GM18511 (cell line): Measurements from ENCODE around the gene C3orf20.
"Not testable (repeated sequence)": the region's sequence is repeated elsewhere in the genome, so short reads cannot be mapped to it uniquely, and the experiment has no call there.

Experiments used
- ATAC-seq: cut with Tn5 transposase; IDR thresholded peaks from one replicate; pipeline ENCODE4 v1.9.1; 2021; ENCODE audit warnings: mild to moderate bottlenecking, moderate library complexity; ENCODE audit not compliant: unreplicated experiment

The C3orf20 gene

DNA sequence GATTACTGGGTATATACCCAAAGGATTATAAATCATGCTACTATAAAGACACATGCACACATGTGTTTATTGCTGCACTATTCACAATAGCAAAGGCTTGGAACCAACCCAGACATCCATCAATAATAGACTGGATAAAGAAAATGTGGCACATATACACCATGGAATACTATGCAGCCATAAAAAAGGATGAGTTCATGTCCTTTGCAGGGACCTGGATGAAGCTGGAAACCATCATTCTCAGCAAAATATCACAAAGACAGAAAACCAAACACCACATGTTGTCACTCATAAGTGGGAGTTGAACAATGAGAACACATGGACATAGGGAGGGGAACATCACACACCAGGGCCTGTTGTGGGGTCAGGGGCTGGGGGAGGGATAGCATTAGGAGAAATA, 78.0 kb downstream of the C3orf20 start:
- ATAC-seq = not testable (repeated sequence)

DNA sequence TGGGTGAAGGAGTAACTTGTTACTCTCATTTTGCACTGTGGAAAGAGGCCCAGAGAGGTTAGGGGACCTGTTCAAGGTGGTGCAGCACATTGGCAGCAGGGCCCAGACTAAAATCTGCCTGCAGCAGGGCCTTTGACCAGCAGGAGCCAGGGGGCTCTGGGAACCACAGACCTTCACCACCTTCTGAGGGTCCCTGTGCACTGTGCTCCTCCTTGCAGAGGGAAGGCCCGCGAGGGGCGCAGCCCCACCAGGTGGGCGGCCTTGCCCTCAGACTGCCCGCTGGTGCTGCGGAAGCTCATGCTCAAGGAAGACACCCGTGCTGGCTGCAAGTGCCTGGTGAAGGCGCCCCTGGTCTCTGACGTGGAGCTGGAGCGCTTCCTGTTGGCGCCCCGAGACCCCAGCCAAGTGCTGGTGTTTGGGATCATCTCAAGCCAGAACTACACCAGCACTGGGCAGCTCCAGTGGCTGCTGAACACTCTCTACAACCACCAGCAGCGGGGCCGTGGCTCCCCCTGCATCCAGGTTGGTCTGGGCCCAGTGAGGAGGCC, 82.3 kb downstream of the C3orf20 start:
- ATAC-seq = no peak

DNA sequence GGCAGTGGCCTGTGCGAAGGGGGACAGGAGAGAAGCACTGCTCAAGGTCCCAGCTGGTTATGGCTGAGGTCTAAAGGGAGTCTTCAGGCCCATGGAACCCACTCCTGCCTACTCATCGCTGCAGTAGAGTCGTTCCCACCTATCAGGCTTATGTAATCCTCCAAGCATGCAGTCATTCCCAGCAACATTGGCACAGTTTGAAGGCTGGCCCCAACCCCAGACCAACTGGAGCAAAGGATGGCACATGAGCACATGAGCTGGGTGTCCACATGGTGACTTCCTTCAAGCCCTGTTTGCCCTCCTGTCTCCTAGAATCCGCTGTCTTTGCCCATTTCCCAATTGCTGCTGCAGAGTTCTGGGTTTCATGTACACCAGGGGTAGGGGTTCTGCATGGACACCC, 83.4 kb downstream of the C3orf20 start:
- ATAC-seq = no peak

DNA sequence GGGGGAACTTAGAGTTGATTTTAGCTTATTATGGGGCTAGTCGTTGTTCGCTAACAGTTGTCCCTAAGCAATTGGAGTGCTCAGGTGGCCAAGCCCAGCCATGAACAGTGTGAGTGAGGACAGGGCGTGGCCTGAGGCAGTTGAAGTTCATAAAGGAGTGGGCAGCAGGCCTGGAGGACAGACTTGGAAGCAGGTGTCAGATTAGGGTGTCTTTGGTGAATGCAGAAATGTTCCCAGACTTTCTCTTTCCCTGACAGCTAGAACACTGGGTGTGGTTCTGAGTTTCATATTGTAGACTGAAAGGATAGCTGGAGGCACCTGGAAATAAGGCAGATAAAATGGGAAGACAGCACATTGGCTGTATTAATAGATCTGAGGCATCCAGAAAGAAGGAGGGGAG, 84.0 kb downstream of the C3orf20 start:
- no peak for ATAC-seq

DNA sequence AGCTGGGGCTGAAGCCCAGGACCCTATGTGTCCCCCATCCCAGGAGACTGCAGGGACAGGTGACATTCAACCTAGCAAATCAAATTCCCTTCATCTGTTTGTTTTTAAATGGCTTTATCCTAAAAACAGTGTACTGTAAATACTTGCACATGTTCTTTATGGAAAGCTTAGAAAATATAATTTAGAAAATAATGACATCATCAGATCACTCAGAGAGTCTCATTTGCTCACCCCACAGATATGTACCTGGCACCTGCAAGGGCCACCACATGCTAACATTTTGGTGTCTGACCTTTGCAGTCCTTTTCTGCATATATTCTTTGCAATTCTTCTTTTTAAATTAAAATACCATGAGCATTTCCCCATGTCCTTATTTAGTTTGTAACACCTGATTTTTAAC, 85.2 kb downstream of the C3orf20 start:
- ATAC-seq = no peak

DNA sequence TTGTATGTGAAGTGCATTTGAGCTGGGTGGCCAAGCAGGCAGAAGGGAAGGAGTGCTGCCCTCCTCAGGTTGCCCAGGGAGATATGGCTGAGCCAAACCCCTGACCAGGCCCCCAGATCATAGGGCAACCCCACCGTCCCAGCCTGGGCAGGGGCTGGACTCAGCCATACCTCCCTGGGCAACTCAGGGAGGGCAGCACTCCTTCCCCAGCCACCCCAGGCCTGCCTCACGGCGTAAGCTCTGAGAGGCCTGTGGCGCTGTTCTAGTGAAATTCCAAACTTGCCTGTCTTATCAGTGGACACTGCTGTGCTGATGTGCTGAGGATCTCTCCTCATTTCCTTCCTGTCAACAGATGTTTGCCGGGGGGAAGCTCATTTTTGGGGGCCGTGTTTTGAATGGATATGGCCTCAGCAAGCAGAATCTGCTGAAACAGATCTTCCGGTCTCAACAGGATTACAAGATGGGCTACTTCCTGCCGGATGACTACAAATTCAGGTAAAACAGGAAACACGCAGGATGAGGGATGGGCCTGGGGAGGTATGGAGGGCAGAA, 86.3 kb downstream of the C3orf20 start:
- no peak for ATAC-seq

DNA sequence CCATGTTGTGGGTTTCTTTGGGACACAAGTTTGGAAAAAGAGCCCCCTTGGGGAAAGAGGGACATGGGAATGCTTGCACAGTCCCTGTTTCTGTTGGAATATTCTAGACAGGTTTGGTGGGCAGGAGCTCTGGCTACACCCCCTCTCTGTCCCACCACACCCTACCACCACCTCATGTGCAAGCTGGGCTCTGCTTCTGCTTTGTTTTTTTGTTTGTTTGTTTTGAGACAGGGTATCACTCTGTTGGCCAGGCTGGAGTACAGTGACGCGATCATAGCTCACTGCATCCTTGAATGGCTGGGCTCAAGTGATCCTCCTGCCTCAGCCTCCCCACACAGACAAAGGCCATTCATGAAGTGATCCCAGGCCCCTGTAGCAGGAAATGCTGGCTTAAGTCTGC, 86.9 kb downstream of the C3orf20 start:
- no peak for ATAC-seq

DNA sequence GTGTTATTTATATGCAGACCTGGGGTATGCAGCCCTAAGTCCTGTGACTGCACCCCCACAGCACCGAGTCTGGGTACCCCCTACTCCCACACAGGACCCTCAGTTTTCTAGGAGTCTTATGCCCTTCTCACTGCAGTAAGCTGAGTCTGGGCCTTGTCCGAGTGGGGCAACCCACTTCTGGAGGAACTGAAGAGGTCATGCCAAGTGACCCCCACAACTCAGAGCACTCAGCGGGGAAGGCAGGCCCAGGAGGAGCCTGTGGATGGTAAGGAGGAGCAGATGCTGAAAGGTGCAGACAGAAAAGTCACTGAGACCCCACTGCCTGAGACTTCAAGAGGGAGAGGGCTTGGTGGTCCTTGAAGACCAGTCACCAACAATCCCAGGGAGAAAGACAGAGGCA, 87.8 kb downstream of the C3orf20 start:
- ATAC-seq = no peak

DNA sequence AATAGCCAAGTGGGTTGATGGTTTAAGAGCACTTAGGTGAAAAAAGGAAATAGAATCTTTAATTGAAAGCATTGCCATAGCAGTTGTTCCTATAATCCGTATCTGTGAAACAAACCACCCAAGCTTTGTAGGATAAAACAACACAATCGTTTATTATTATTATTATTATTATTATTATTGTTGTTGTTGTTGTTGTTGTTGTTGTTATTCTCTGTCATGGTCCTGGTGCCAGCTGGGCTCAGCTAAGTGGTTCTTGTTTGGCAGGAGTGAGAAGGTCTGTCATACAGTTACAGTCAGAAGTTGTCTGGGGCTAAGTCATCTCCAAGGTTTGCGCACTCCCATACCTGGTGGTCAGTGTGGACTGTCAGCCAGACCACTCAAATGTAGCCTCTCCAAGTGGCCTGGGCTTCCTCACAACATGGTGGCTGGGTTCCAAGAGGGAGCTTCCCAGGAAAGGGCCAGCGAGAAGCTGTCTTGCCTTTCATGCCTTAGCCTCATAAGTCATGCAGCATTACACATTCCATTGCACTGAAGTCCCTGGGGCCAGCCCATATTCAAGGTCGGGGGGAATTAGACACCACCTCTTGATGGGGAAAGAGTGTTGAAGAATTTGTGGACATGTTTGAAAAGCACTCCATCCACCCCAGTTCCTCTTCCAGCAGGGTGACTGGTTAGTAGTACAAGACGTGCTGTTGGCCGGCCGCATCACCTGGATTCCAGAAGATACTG, 89.6 kb downstream of the C3orf20 start:
- no peak for ATAC-seq

DNA sequence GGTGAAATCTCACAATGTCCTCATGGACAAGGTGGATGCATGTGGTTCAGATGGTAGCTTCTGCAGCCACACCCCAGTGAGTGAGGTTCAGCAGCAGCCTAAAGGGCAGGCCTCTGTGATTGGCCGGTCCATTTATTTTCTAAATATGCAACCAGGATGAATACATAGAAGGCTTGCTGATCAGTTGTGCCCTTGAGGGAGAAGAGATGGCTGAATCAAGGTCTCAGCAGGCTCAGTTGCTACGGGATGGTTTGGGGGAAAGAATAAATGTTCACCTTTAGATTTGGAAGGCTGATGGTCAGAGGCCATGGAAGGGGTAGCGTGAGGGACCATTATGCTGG, 90.1 kb downstream of the C3orf20 start:
- ATAC-seq = no peak

DNA sequence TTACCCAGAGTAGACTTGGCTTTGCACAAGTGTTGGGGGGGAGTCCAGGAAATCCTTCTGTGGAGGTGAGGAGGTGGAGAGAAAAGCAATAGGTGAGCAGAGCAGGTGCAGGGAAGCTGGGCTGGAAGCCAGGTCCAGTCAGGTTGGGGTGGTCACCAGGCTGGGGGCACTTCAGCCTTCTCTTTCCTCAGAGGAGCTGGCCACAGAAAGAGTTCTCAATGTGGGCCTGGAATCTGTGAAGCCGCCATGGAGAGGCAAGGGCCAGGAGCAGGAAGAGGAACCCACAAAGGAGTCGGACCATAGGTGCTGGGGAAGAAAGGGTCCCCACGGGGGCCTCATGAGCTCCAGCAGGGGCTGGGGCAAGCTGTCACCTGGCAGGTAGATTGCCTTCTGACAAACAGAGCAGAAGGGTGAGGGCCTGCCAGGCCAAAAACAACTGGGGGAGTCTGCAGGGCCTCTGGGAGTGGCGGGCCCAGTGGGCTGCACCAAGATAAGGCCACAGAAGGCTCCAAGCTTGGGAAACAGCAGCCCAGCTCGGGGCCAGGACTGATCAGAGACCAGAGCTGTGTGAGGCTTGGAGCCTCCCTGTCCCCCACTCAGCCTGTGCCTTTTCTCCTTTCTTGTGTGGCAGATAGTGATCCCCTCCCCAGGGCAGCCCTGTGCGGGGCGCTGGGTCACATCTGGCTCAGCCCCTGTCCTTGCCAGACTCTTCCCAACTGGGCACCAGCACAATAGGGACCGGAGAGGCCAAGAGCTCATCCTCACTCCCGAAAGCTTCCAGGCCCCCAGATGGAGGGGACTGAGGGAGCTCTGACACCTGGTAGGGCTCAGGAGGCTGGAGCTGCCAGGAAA, 90.9 kb downstream of the C3orf20 start:
- ATAC-seq = no peak

DNA sequence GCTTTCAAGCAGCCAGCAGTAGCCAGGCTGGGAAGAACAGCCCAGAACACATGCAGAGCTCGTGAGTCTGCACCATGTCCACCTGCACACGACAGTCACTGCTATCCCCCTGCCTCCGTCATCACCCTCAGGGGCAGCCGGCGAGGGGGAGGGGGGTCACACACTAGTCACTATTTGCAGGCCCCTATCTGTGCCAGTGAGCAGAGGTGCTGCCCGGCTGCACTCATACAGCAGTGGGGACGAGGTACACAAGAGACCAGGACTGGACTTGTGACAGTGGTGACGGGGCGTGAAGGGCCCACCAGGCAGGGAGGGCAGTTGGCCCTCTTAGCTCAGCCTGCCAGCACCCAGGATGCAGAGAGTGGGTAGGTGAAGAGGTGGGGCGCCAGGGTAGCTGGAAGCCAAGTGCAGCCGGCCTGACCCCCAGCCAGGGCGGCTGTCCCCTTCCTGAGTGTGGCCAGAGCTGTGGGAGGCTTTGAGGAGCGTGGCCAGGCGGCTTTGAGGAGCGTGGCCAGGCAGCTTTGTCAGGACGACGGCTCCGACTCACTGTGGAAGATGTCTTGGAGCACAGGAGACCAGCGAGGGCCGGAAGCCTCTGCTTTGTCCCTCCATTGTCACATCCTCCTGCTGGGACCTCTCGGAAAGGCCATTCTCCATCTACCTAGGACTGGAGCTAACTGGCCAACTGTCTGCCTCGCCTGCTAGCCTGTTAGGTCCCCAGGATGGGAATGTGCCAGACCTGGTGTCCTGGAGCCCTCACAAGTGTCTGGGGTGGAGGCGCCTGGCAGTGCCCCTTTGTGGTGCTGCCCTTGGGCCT, 91.7 kb downstream of the C3orf20 start:
- ATAC-seq = no peak

DNA sequence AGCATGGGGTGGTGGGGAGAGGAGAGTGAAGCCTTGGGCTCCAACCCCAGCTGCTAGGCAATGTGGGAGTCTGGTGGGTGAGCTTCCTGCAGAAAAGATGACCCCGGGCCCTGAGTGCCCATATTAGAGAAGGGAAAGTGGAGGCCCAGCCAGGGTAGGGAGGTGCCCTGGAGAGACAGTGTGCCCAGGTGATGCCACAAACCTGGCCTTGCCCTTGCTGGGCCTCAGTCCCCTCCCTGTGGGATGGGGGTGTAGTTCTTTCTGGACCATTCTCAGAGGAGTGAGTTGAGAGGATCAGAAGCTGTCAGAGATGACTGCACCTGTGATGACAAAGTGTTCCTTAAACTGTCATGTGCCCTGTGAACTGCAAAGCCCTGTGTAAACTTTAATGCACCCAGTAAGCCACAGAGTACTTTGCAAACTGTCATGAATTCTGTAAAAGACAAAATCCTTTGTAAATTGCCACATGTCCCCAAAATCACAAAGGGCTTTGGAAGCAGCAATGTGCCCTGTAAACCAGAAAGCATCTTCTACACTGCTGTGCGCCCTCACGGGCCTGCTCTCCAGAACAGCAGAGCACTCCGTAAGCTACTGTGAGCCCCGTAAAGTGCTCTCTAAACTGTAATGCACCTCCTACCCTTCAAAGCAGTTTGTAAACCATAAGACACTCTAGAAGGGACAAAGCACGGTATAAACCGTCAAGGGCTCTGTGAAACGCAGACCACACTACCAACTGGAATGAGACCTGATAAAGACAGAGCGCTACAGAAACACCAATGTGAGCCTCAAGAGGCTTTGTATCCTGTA, 92.5 kb downstream of the C3orf20 start:
- no peak for ATAC-seq

DNA sequence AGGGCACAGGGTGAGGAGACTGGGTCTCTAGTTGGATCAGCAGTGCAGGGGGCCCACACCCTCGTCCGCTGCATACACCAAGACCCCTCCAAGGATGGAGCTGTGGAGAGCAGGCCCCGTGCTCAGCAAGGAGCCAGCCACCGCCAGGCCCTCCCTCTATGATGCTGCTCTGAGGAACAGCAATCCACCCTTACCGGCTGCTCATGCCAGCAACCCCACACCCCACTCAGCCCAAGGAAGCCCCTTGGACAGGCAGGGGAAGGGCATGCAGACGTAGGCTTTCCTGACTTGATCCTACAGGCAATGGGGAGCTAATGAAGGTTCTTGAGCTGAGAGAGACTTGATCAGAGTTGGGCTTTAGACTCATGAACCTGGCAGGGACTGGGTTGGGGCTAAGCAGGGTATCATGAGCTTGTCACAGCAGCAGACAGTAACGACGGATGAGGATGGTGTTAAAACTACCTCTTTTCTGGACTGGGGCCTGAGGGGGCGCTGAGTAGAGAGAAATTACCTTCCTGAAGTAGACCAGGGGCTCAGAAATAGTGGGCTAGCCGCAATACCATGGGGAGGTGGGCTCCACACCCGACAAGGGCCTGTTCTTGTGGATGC, 93.3 kb downstream of the C3orf20 start:
- ATAC-seq = no peak

DNA sequence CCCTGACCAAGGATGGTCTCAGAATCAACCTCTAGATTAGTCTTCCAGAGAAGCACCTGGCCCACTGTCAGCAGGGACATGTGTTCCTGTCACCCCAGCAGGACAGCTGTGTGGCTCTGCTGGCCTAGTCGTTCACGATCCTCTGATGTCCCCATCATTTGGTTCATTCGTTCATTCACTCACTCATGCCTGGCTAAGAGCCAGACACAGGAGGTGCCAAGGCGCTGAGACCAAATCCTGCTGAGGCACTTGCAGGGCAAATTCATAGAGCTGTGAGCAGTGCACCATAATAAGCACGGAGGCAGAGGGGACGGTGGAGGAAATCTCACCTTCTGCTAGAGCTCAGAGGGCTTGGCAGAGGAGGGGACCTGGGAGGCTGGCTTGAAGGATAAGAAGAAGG, 93.9 kb downstream of the C3orf20 start:
- no peak for ATAC-seq

DNA sequence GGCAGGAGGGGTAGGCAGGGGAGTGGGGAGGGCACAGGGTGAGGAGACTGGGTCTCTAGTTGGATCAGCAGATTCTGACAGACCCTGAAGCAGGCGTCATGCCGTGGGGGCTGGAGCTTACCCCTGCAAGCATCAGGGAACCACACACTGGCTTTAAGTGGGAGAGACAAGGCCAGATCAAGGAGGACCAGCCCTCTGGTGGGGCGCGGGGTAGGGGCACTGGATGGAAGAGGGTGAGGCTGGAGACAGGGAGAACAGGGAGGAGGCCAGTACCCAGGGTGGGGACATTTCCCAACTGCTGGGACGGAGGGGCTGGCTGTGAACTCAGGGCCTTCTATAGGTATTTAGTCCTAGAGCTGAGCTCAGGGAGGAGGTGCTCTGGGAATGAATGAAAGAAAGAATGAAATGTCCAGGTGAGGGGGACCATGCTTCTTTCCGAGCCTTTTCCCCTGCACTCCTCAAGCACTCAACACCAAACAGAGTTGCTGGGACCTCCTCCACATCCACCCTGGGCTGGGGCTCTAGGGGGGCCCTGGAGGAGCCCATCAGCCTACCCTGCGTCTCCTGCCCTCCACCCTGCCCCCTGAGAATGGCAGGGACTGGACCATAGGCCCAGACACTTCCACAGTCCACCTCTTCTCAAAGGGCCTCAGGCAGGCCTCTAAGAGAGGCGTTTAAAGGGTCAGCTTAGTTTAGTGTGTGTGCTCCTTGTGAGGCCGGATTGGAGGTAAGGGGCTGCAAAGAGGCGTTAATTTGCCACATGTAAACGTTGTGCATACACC, 94.8 kb downstream of the C3orf20 start:
- no peak for ATAC-seq

DNA sequence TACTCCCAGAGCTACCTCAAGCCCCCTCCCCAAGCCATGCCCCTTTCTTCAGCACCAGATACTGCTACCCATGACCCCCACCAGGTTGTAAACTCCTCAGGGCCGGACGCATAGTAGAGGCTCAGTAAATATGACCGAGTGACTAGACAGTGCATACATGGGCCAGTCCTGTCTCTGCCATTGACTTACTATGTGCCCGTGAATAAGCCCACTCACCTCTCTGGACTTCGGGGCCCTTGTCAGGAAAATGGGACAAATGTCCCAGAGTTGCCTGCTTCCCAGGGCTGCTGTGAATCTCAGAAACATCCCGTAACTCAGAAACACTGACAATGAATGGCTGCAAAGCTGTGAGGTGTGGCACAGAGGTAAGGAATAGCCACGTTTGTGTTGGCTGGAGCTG, 95.7 kb downstream of the C3orf20 start:
- ATAC-seq = no peak

DNA sequence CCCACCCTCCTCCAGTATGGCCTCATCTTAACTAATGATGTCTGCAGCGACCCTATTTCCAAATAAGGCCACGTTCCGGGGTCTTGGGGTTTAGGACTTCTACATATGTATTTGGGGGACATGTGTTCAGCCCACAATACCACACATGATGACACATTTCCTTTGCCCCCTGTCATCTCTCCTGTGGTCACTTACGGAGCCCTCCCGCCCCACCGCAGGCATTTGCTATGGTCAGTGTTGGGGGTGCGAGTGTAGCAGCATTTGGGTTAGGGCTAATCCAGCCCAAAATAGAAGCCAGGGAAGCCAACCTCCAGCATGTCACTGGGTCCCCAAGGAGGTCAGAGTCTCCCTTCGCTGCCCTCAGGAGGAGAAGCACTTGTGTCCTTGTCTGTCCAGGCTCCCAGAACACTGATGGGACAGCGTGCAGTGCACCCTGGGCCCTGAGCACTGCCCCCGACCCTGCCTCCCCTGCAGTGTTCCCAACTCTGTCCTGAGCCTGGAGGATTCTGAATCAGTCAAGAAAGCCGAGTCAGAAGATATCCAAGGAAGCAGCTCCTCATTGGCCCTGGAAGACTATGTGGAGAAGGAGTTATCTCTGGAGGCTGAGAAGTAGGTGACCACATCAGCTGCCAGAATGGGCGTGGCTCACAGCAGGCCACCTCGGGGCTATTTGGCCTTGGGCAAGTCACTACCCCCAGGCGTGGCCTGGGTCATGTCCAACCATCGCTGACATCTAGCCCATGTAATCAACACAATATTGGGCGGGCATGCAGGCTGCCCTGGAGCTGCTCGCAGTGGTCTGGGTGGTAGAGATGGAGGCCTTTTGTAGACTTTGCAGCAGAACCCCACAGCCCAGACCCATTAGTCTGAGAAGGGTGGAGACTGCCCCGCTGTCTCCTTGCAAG, 96.9 kb downstream of the C3orf20 start:
- no peak for ATAC-seq
